HG02884 (cell line): ENCODE data around the gene TACSTD2.
"Not testable (repeated sequence)": the region's sequence is repeated elsewhere in the genome, so short reads cannot be mapped to it uniquely, and the experiment has no call there.

ENCODE experiments used
- ATAC-seq: cut with Tn5 transposase; IDR thresholded peaks from one replicate; pipeline ENCODE4 v1.9.1; 2021; ENCODE audit warnings: mild to moderate bottlenecking, moderate library complexity; ENCODE audit not compliant: unreplicated experiment

TACSTD2 gene

GRCh38 chr1:58588396-58588795 lies 11.3 kb upstream of the TACSTD2 start:
- no peak for ATAC-seq

GRCh38 chr1:58587667-58588066 lies 10.6 kb upstream of the TACSTD2 start:
- no peak for ATAC-seq

- ATAC-seq, result no peak
These were observed 9.2 kb upstream of the TACSTD2 start for GRCh38 chr1:58586271-58586670.

- ATAC-seq, result no peak
These were observed 8.6 kb upstream of the TACSTD2 start for GRCh38 chr1:58585581-58586151.

- no peak for ATAC-seq
These were observed 8.1 kb upstream of the TACSTD2 start for GRCh38 chr1:58585166-58585565.

- peak; percentile 66 for ATAC-seq
These were observed 7.2 kb upstream of the TACSTD2 start for GRCh38 chr1:58584082-58584895.

- ATAC-seq, result no peak
These were observed 6.4 kb upstream of the TACSTD2 start for GRCh38 chr1:58583496-58583895.

GRCh38 chr1:58582143-58582542 lies 5.1 kb upstream of the TACSTD2 start:
- ATAC-seq, result not testable (repeated sequence)

GRCh38 chr1:58581641-58582040 lies 4.6 kb upstream of the TACSTD2 start:
- no peak for ATAC-seq

- ATAC-seq, result no peak
These were observed 3.1 kb upstream of the TACSTD2 start for GRCh38 chr1:58580186-58580585.

GRCh38 chr1:58577654-58578030 lies 590 bp upstream of the TACSTD2 start:
- ATAC-seq, result no peak

GRCh38 chr1:58576325-58576726 lies 726 bp downstream of the TACSTD2 start:
- ATAC-seq, result no peak

- ATAC-seq, result no peak
These were observed 1.3 kb downstream of the TACSTD2 start for GRCh38 chr1:58575551-58576324.

- ATAC-seq, result no peak
These were observed 2.2 kb downstream of the TACSTD2 start for GRCh38 chr1:58574816-58575215.

- peak; percentile 92 for ATAC-seq
These were observed 3.1 kb downstream of the TACSTD2 start for GRCh38 chr1:58573705-58574591.

GRCh38 chr1:58573138-58573537 lies 3.9 kb downstream of the TACSTD2 start:
- no peak for ATAC-seq

GRCh38 chr1:58572690-58573089 lies 4.4 kb downstream of the TACSTD2 start:
- ATAC-seq, result no peak

- no peak for ATAC-seq
These were observed 5.4 kb downstream of the TACSTD2 start for GRCh38 chr1:58571616-58572015.

GRCh38 chr1:58570817-58571216 lies 6.2 kb downstream of the TACSTD2 start:
- no peak for ATAC-seq

GRCh38 chr1:58570094-58570493 lies 7.0 kb downstream of the TACSTD2 start:
- ATAC-seq, result no peak

GRCh38 chr1:58568911-58569310 lies 8.1 kb downstream of the TACSTD2 start:
- no peak for ATAC-seq
